Stimulated activated CD8-positive, alpha-beta memory T cell treated with anti-CD3 and anti-CD28 coated beads, Interleukin-2, amount 100 ng/mL, for 1 hour (primary cell): ENCODE results near the gene TMEM209.
A peak's percentile ranks its signal among the peaks of the same experiment; 100 is the strongest.
"Not testable (repeated sequence)": the region's sequence is repeated elsewhere in the genome, so short reads cannot be mapped to it uniquely, and the experiment has no call there.

Experiments
- DNase-seq, 2 donors: peaks; one replicate each; pipeline ENCODE4 v3.0.0-alpha.2; 2020; ENCODE audit warnings: low read depth in 2 of 2

TMEM209 gene

GRCh38 chr7:130162196-130162595 lies 43.0 kb downstream of the TMEM209 start:
- DNase-seq: no peak

DNA sequence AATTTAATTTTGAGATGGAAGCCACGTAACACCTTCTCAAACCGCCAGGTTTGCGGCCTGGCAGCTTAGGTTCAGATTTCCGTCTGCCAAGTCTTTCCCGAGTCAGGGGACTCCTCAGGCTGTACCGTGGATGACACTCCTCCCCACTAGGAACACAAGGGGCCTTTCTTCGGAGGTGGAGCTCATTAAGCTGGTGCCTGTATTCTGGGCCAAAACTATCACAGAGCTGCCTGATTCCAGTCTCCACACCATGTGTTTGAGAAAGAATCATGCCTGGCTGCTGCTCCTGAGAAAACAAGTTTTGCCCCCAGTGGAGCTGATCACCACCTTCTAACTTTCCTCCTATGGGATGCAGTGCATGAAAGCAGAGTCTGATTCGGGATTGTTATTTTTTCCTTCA lies 44.8 kb downstream of the TMEM209 start:
- DNase-seq: no peak

- no peak for DNase-seq
Measured at GRCh38 chr7:130160023-130160422, 45.2 kb downstream of the TMEM209 start.

DNA sequence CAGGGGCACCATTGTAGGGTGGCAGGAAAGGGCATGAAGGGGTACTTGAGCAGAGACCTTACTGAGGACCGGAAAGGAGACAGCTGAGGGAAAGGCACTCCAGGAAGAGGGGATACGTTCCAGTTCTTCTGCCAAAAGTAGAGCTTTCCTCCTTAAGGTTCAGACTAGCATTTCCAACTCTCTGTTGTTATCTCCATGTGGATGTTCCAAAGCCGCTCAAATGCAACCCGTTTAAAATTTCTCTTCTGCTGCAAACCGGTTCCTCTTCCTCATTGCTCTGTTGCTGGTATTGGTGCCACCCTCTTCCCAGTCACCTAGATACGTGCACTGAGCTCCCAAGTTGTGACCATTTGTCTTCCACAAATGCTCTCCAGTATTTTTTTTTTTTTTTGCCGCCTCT lies 47.5 kb downstream of the TMEM209 start:
- no peak for DNase-seq

GRCh38 chr7:130156140-130156539 lies 49.1 kb downstream of the TMEM209 start:
- no peak for DNase-seq

GRCh38 chr7:130154501-130155317 lies 50.5 kb downstream of the TMEM209 start:
- DNase-seq: no peak

- DNase-seq: no peak
Measured at GRCh38 chr7:130154131-130154500, 51.1 kb downstream of the TMEM209 start.

- DNase-seq: no peak
Measured at GRCh38 chr7:130153211-130153908, 51.8 kb downstream of the TMEM209 start.

DNA sequence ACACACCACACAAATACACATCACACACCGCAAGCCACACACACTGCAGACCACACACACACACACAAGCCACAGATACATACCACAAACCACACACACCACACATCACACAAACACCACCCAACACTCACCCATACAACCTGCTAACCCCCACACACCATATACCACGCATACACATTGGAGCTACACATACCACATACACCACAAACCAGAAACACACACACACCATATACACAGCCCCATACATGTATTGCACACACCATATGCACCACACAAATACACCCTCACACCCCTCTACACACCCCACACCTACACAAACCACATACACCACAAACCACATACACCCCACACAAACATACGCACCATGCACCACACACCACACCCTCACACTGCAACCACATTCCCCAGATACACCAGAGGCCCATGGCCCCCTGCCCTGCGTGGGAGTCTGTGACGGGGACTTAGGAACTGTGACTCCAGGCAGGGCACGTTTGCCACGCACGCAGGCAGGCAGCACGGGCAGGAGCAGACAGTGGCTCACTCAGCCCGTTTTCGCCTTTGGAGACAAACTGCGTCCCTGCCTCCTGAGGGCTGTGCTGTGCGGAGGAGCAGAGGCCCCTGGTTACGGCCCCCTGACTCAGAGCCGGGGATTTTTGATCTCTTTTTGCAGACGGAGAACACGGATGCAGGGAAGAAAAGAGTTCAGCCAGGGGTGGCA lies 52.6 kb downstream of the TMEM209 start:
- no peak for DNase-seq

GRCh38 chr7:130151591-130152492 lies 53.4 kb downstream of the TMEM209 start:
- DNase-seq: peak in 1 of 2 donors; percentile 28

- no peak for DNase-seq
Measured at GRCh38 chr7:130150587-130150986, 54.6 kb downstream of the TMEM209 start.

DNA sequence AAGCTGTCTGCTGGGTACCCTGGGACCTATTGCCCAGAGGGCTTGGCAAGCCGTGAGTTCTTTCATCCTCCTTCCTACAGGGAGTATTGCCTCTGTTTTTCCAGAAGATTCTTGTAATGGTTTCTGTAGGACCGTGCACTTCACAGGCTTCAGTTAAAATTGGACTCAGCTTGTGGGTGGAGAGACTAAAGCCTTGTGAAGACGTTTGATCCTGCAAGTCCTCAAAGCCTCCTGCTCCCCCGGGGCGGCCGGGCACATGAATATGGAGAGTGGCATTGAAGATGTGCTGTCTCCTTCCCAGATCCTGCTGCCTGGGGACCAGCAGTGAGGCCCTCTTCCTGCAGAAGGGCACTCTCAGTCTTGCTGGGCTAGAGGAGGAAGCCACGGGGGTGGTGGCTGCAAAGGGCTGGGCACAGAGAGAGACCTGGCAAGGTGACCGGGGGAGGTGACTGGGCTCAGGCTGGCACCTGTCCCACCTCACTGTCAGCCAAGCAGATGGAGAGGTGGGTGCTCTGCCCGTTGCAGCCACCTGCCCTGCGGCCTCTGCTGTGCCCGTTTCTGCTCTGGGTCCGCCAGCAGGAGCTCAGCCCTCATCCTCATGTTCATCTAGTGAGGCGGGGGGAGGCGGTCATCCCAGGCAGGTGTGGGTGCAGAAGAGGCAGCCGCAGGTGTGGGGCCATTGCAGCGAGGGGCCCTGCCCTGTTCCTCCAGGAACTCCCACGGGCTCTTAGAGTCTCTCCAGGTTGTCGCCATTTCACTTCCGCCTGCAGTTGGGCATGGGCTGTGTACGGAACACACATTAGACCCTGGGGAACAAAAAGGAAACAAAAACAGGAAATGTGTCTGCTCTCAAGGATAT lies 55.7 kb downstream of the TMEM209 start:
- DNase-seq: no peak

GRCh38 chr7:130148561-130148960 lies 56.6 kb downstream of the TMEM209 start:
- no peak for DNase-seq

DNA sequence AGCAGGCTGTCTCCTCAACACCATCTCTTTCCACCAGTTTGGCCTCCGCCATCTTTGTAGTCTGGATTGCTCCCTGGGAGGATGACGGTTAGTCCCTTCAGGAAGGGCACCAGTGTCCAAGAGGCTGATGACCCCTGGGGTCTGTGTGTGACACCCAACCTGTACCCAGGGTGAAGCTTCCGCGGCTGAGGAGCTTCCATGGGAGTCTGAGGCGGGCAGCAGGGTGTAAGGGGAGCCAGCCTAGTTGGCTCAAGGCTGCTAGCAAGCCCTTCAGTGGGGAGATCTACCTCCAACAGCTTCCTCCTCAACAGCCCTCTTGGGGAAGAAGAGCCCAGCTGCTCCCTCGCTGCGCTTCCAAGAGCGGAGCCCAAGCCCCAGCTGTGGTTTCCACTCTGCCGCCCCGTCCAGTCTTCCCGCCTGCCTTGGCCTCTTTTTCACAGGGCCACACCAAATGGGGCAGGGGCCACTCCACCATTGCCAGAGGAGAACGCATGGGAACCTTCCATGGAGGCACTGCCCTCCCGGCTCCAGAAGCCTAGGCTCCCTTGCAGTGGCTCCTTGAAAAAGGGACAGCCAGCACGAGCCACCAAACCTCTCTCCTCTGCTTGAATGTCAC lies 57.4 kb downstream of the TMEM209 start:
- no peak for DNase-seq

DNA sequence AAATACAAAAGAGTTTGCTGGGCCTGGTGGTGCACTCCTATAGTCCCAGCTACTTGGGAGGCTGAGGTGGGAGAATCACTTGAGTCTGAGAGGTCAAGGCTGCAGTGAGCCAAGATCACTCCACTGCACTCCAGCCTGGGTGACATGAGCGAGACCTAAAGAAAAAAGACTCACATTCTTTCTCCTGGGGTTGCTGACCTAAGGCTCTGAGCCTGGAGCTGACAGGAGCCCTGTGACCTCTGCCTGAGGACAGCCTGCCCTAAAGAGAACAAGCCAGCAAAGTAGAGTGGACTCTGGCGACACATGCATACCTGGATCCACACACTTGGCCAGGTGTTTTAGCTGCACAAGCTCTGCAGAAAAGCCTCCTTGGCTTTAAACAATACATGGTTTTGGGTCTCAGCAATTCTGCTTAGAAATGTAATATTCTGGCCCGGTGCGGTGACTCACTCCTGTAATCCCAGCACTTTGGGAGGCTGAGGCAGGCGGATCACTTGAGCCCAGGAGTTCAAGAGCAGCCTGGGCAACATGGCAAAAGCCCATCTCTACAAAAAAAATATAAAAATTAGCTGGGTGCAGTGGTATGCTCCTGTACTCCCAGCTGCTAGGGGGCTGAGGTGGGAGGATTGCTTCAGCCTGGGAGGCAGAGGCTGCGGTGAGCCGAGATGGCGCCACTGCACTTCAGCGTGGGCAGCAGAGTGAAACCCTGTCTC lies 58.4 kb downstream of the TMEM209 start:
- DNase-seq: no peak

DNA sequence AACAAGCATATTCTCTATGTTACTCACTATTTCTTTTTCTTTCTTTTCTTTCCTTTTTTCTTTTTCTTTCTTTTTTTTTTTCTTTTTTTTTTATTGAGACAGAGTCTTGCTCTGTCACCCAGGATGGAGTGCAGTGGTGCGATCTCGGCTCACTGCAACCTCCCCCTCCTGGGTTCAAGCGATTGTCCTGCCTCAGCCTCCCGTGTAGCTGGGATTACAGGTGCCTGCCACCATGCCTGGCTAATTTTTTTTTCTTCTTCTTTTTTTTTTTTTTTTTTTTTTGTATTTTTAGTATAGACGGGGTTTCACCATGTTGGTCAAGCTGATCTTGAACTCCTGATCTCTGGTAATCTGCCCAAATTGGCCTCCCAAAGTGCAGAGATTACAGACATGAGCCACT lies 59.1 kb downstream of the TMEM209 start:
- DNase-seq: not testable (repeated sequence)

GRCh38 chr7:130145424-130146100 lies 59.6 kb downstream of the TMEM209 start:
- no peak for DNase-seq

- DNase-seq: no peak
Measured at GRCh38 chr7:130144312-130145171, 60.7 kb downstream of the TMEM209 start.
